BJ (cell line): ENCODE data around the gene UBFD1. TPM values are rescaled to one million over a fixed set of nuclear protein-coding genes. Genes with fewer than 3 reads are reported as not detected.

ENCODE experiments used
- CTCF ChIA-PET: fragments of 350-600 bp; formaldehyde crosslinking; extraction: SDS; loops from one replicate; lab custom pipeline; 2021; ENCODE audit warnings: antibody characterized with exemption, inconsistent platforms; lab: Yijun Ruan, JAX
- POLR2A ChIA-PET: fragments of 300-600 bp; sonication (Branson Sonifier 250); formaldehyde crosslinking; extraction: SDS; loops from one replicate; lab custom pipeline; 2021; ENCODE audit warnings: antibody characterized with exemption; lab: Charles Lee
- DNase-seq: peaks from one replicate; pipeline ENCODE4 v3.0.0-alpha.2; 2011; ENCODE audit warnings: low read depth
- H3K27me3 ChIP-seq: 2 replicates; pipeline ENCODE4 v1.6.0; 2011; ENCODE audit warnings: low read length; ENCODE audit not compliant: control insufficient read depth, insufficient read depth
- H3K36me3 ChIP-seq: 2 replicates; pipeline ENCODE4 v1.5.1; 2011; ENCODE audit warnings: low read length; ENCODE audit not compliant: control insufficient read depth, insufficient read depth
- H3K4me3 ChIP-seq: 2 replicates; pipeline ENCODE4 v1.5.1; 2011; ENCODE audit warnings: low read depth, mild to moderate bottlenecking, control low read depth, low read length
- CTCF ChIP-seq: IDR thresholded peaks from 2 replicates; pipeline ENCODE4 v1.5.1; 2011; ENCODE audit warnings: low read depth, mild to moderate bottlenecking, control low read depth, inconsistent platforms, low read length, moderate library complexity; ENCODE audit not compliant: insufficient read depth
- polyA minus RNA-seq: library from RNA; depleted of rRNA, polyadenylated mRNA; stranded (reverse); fragments of >200 nt; gene quantifications from 2 replicates; pipeline ENCODE4 v1.2.3, GENCODE V29; 2011; rRNA and poly(A)+ RNA removed
- polyA plus RNA-seq: library from polyadenylated mRNA; depleted of rRNA; stranded (reverse); fragments of >200 nt; gene quantifications from 2 replicates; pipeline ENCODE4 v1.2.3, GENCODE V29; 2011; rRNA removed

Gene UBFD1
- polyA plus RNA-seq (61.4 and 78.9 TPM in 2 replicates), polyA minus RNA-seq (31.1 and 39.0 TPM in 2 replicates)

GRCh38 chr16:23556881-23557778 is at the start of gene UBFD1, which contains the start of gene EARS2:
Gene UBFD1 (plus strand): TSS chr16:23557727. CDS start chr16:23557743, 16 bp downstream.
Gene EARS2 (minus strand): TSS chr16:23557350. CDS start chr16:23557343, 7 bp downstream.
- Histone ChIP-seq H3K36me3 (peaks cover 8% of the 10 kb centered on the region), H3K27me3 (no peaks in the 10 kb centered on the region), H3K4me3 (peak within 1 kb of the TSS; percentile 53)
- peak; percentile 97 for TF ChIP-seq CTCF
- ChIA-PET POLR2A (interaction anchor here (0.6 kb wide), 2 partner anchors 18 to 31 kb away, joined by 4 to 21 read pairs; no protein-coding TSS in a partner anchor), CTCF (interaction anchor here (0.7 to 2.0 kb wide), 11 partner anchors 11 to 76 kb away, joined by 3 to 10 read pairs (median 6); no protein-coding TSS in a partner anchor)
- peak; percentile 95 for DNase-seq

GRCh38 chr16:23508589-23509440 is 48.7 kb upstream of the UBFD1 start:
- Histone ChIP-seq H3K27me3 (no peaks in the 10 kb centered on the region), H3K4me3 (peak overlapping the region; percentile 59), H3K36me3 (no peaks in the 10 kb centered on the region)
- CTCF ChIA-PET: interaction anchor here (1.1 to 1.8 kb wide), 2 partner anchors 10 to 74 kb away, joined by 4 to 6 read pairs; no protein-coding TSS in a partner anchor
- POLR2A ChIA-PET: interaction anchor here (0.8 kb wide), 1 partner anchor 118 kb away, joined by 3 read pairs; no protein-coding TSS in a partner anchor
- no peak for TF ChIP-seq CTCF
- no peak for DNase-seq

GRCh38 chr16:23509441-23509754 is 48.1 kb upstream of the UBFD1 start:
- TF ChIP-seq CTCF: no peak
- ChIA-PET POLR2A (no interaction called here), CTCF (interaction anchor here (1.1 to 1.8 kb wide), 2 partner anchors 11 to 75 kb away, joined by 4 to 6 read pairs; no protein-coding TSS in a partner anchor)
- DNase-seq: no peak
- no peaks in the 10 kb centered on the region for H3K27me3 ChIP-seq
- peak overlapping the region; percentile 59 for H3K4me3 ChIP-seq
- H3K36me3 ChIP-seq: no peaks in the 10 kb centered on the region

GRCh38 chr16:23509782-23510163 is 47.8 kb upstream of the UBFD1 start:
- ChIA-PET CTCF (interaction anchor here (1.0 to 1.8 kb wide), 3 partner anchors 11 to 75 kb away, joined by 3 to 6 read pairs (median 4); no protein-coding TSS in a partner anchor), POLR2A (interaction anchor here (0.7 kb wide), 1 partner anchor 119 kb away, joined by 3 read pairs; no protein-coding TSS in a partner anchor)
- H3K36me3 ChIP-seq: no peaks in the 10 kb centered on the region
- H3K27me3 ChIP-seq: no peaks in the 10 kb centered on the region
- DNase-seq: no peak
- H3K4me3 ChIP-seq: peak overlapping the region; percentile 59
- no peak for TF ChIP-seq CTCF
